ENCODE measurements around the gene CCDC187.

CCDC187 gene

DNA sequence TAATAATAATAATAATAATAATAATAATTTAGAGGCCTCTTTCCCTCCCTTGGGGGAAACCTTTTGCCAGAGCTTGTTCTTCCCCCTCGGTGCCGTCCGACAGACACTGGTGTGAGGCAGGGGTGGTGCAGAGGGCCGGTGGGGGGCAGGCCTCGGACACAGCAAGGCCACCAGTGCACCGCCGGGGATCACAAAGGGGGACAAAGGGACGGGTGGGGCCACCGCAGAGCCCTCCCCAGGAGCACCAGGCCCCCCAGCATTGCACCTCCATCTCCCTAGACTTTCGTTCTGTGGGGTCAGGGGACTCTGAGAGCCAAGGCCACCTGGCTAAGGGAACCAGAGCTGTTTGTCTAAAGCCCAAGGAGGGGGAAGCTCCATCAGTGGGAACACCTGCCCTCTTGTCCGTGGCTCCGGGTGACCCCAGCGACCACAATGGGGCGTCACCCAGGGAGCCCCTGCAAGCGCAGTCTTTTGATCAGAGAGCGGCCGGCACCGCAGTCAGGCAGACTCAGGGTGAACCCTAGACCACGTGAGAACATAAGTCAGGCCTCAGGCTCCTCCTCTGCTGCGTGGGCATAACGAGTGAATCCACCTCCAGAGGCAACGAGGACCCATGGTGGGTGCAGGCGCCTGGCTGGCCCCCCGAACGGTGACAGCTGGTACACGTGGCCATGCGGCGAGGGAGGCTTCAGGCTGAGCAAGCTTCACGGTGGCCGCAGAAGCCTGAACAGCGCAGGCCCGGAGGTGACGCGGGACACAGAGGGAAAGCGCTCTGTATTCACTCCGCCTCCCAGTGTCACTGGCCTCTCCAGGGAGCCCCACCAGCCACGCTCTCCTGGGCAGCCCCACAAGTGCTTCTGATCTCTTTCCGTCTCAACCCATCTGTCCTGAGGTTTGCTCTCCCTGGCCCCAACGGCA lies 46.3 kb downstream of the CCDC187 start:
- Histone ChIP-seq H3K27me3 (ENCODE audit: control insufficient read depth, insufficient read depth, low read length) (no peaks in the 10 kb centered on the region), H3K36me3 (ENCODE audit: control insufficient read depth, insufficient read depth, low read length) (no peaks in the 10 kb centered on the region), H3K27ac (ENCODE audit: low read depth, low read length) (no peak overlapping the region), H3K4me1 (ENCODE audit: control insufficient read depth, insufficient read depth, low read length) (no peaks in the 10 kb centered on the region), H3K9ac (ENCODE audit: low read length) (no peak overlapping the region), H3K4me3 (ENCODE audit: low read length) (no peak overlapping the region)

DNA sequence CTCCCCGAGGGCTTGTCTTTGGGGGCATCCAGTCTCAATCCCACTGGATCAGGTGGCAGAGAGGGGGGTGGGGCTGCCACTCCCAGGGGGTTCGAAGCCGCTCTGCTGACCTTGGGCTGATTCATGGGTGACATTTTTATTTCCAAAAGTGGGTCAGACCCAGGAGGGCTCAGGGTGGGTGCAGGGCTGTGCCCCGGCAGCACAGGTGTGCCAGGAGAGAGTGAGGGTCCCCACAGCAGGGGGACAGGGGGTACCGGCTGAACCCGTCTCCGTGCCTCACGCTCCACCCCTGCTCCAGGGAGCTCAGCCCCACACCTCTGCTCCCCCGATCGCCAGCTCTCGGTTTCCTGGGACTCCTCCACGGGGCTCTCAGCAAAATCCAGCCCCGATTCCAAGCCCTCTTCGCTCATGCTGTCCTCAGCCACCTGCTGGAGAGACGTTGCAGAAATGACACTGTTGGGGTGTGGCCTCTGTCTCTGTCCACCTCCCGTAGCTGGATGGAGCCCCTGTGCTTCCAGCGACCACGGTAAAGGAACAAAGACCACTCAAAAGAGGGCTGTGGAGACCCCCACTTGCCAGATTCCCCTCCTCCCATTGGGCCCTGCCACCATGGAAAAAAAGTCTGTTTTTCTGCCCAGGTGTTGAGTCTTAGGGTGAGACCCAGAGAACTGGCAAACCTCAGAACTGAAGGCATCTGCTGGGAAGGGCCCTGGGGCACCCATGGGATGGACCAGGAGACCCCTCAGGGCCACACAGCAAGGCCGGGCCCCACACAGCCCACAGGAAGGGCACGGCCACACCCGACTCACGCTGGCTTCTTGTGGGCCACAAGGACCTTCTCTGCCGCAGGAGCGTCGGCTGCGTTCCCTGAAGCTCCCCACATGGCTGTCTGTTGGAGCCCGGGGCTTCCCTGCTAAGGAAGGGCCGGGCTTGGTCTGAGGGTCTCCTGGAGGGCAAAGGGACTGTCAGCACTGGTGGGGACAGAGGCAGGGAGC lies 47.7 kb downstream of the CCDC187 start:
- Histone ChIP-seq H3K36me3 (ENCODE audit: control insufficient read depth, insufficient read depth, low read length) (no peaks in the 10 kb centered on the region), H3K9ac (ENCODE audit: low read length) (no peak overlapping the region), H3K27ac (ENCODE audit: low read depth, low read length) (no peak overlapping the region), H3K4me3 (ENCODE audit: low read length) (no peak overlapping the region), H3K4me1 (ENCODE audit: control insufficient read depth, insufficient read depth, low read length) (no peaks in the 10 kb centered on the region), H3K27me3 (ENCODE audit: control insufficient read depth, insufficient read depth, low read length) (no peaks in the 10 kb centered on the region)

- Histone ChIP-seq H3K4me1 (ENCODE audit: control insufficient read depth, insufficient read depth, low read length) (no peaks in the 10 kb centered on the region), H3K9ac (ENCODE audit: low read length) (no peak overlapping the region), H3K4me3 (ENCODE audit: low read length) (no peak overlapping the region), H3K27ac (ENCODE audit: low read depth, low read length) (no peak overlapping the region), H3K27me3 (ENCODE audit: control insufficient read depth, insufficient read depth, low read length) (no peaks in the 10 kb centered on the region), H3K36me3 (ENCODE audit: control insufficient read depth, insufficient read depth, low read length) (no peaks in the 10 kb centered on the region)
Measured at GRCh38 chr9:136255166-136255538, 48.7 kb downstream of the CCDC187 start.

DNA sequence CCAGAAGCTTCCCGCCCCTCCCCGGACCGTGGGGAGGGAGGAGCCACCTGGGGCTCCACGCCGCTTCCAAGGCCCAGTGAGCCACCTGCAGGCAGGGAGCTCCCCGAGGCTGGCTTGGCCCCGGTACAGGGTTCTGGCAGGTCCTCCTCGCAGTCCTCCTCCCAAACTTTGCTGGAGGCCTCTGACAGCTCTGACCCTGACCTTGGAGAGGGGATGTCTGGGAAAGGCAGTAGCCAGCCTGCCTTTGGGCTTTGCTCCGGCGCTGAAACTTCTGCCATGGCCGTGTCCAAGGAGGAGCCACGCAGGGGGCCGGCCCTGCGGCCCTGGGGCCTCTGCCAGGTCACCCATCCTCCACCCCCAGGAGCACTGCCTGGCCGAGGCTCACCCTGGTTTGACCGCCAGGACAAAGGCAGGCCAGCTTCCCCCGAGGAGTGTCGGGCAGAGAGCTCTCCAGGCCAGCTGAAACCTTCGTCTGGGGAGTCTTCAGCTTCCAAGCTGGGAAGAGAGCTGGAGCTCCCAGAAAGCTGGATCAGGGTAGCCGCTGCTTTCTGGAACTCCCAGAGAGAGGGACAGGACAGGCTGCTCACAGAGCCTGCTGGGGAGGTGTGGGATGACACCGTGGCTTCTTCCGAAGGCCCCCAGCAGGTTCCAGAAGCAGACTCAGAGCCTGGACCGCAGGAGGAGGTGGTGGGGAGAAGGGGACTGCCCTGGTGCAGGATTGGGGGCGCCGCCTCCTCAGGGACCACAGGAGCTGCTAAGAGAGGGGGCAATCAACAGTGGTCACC lies 49.3 kb downstream of the CCDC187 start:
- no peak overlapping the region for H3K4me3 ChIP-seq (ENCODE audit: low read length)
- H3K4me1 ChIP-seq (ENCODE audit: control insufficient read depth, insufficient read depth, low read length) = no peaks in the 10 kb centered on the region
- no peaks in the 10 kb centered on the region for H3K36me3 ChIP-seq (ENCODE audit: control insufficient read depth, insufficient read depth, low read length)
- H3K9ac ChIP-seq (ENCODE audit: low read length) = no peak overlapping the region
- H3K27ac ChIP-seq (ENCODE audit: low read depth, low read length) = no peak overlapping the region
- H3K27me3 ChIP-seq (ENCODE audit: control insufficient read depth, insufficient read depth, low read length) = no peaks in the 10 kb centered on the region

- no peak overlapping the region for H3K9ac ChIP-seq (ENCODE audit: low read length)
- H3K4me1 ChIP-seq (ENCODE audit: control insufficient read depth, insufficient read depth, low read length) = no peaks in the 10 kb centered on the region
- H3K27me3 ChIP-seq (ENCODE audit: control insufficient read depth, insufficient read depth, low read length) = no peaks in the 10 kb centered on the region
- no peak overlapping the region for H3K4me3 ChIP-seq (ENCODE audit: low read length)
- H3K36me3 ChIP-seq (ENCODE audit: control insufficient read depth, insufficient read depth, low read length) = no peaks in the 10 kb centered on the region
- no peak overlapping the region for H3K27ac ChIP-seq (ENCODE audit: low read depth, low read length)
Measured at GRCh38 chr9:136253246-136254130, 50.4 kb downstream of the CCDC187 start.

DNA sequence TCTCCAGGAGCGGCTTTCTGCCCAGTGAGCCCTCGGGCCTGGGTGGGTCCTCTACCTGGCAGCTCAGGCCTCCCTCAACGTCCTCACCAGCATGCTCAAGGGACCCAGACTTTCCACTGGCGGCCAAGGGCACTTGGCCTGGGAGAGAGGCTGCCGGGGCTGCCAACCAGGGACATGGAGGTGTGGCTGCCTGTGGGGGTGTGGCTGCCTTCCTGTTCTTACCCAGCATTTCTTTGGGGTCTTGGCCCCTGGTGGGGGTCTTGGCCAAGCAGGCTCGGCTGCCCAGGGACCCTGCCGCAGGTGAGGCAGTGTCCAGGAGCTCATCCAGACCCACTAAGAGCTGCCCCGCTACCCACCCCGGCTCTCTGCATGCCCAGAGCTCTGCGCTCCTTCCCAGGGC lies 51.0 kb downstream of the CCDC187 start:
- Histone ChIP-seq H3K36me3 (ENCODE audit: control insufficient read depth, insufficient read depth, low read length) (no peaks in the 10 kb centered on the region), H3K9ac (ENCODE audit: low read length) (no peak overlapping the region), H3K4me1 (ENCODE audit: control insufficient read depth, insufficient read depth, low read length) (no peaks in the 10 kb centered on the region), H3K27ac (ENCODE audit: low read depth, low read length) (no peak overlapping the region), H3K4me3 (ENCODE audit: low read length) (no peak overlapping the region), H3K27me3 (ENCODE audit: control insufficient read depth, insufficient read depth, low read length) (no peaks in the 10 kb centered on the region)

DNA sequence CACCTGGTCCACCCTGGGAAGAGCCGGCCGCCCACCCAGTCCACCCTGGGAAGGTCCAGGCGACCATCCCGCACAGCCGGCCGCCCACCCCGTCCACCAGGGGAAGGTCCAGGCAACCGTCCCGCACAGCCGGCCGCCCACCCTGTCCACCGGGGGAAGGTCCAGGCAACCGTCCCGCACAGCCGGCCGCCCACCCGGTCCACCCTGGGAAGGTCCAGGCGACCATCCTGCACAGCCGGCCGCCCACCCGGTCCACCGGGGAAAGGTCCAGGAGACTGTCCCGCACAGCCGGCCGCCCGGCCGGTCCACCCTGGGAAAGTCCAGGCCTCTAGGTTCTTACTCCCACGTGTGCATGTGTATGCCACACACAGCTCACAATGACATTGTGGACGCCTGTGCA lies 51.6 kb downstream of the CCDC187 start:
- H3K9ac ChIP-seq (ENCODE audit: low read length) = no peak overlapping the region
- no peak overlapping the region for H3K27ac ChIP-seq (ENCODE audit: low read depth, low read length)
- no peaks in the 10 kb centered on the region for H3K4me1 ChIP-seq (ENCODE audit: control insufficient read depth, insufficient read depth, low read length)
- H3K36me3 ChIP-seq (ENCODE audit: control insufficient read depth, insufficient read depth, low read length) = no peaks in the 10 kb centered on the region
- no peaks in the 10 kb centered on the region for H3K27me3 ChIP-seq (ENCODE audit: control insufficient read depth, insufficient read depth, low read length)
- H3K4me3 ChIP-seq (ENCODE audit: low read length) = no peak overlapping the region

GRCh38 chr9:136251264-136252115 lies 52.4 kb downstream of the CCDC187 start:
- Histone ChIP-seq H3K27ac (ENCODE audit: low read depth, low read length) (no peak overlapping the region), H3K4me3 (ENCODE audit: low read length) (no peak overlapping the region), H3K36me3 (ENCODE audit: control insufficient read depth, insufficient read depth, low read length) (no peaks in the 10 kb centered on the region), H3K9ac (ENCODE audit: low read length) (no peak overlapping the region), H3K27me3 (ENCODE audit: control insufficient read depth, insufficient read depth, low read length) (no peaks in the 10 kb centered on the region), H3K4me1 (ENCODE audit: control insufficient read depth, insufficient read depth, low read length) (no peaks in the 10 kb centered on the region)

DNA sequence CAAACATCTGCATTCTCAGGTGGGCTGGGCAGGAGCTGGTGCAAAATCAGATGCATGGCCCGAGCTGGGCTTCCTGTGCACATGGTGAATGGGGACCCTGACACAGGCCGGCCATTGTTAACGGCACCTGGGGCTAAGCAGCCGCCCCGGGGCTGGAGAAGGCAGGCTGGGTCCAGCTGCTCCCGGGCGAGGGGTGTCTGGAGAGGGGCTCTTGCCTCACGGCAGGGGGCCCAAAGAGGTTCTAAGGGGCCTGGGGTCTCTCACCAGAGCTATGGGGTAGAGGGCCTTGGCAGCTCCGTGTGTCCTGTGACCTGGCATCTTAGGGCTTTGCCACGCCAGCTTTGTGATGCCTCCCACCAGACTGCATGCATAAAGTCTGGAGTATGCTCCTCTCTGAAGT lies 53.2 kb downstream of the CCDC187 start:
- H3K4me1 ChIP-seq (ENCODE audit: control insufficient read depth, insufficient read depth, low read length) = no peaks in the 10 kb centered on the region

DNA sequence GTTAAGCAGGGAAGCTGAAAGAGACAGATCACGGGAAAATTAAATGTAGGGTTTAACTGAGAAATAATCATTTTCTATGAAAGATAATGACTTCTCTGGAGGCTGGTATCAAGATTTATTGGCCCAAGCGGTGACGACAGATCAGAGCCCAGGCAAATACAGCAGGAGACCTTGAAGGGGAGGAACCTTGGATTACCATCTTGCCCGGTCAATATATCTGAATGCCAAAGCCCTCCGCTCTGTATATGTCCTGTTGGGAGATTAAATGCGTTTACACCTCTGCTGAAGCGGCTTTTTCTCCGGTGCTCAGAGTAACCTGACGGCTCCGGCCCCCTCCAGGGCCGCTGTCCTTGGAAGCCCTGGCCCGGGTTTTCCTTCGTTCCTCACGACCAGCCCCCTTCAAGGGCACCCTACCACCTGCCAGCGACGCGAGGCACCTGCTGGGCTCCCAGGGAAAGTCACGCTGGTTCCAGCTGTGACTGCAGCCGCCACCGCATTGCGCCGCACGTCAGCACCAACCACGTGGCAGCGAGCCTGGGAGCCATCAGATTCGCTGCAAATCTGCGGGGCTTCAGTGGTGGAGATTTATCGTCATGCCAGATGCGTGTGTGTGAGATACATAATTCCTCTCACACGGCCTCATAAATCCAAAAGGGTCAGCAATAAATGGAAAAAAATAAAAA lies 53.9 kb downstream of the CCDC187 start:
- no peaks in the 10 kb centered on the region for H3K36me3 ChIP-seq (ENCODE audit: control insufficient read depth, insufficient read depth, low read length)
- no peak overlapping the region for H3K9ac ChIP-seq (ENCODE audit: low read length)
- H3K4me1 ChIP-seq (ENCODE audit: control insufficient read depth, insufficient read depth, low read length) = no peaks in the 10 kb centered on the region
- no peak overlapping the region for H3K4me3 ChIP-seq (ENCODE audit: low read length)
- H3K27me3 ChIP-seq (ENCODE audit: control insufficient read depth, insufficient read depth, low read length) = no peaks in the 10 kb centered on the region
- no peak overlapping the region for H3K27ac ChIP-seq (ENCODE audit: low read depth, low read length)

More for the DNA sequence above, 53.2 kb downstream of the CCDC187 start:
- Histone ChIP-seq H3K27me3 (ENCODE audit: control insufficient read depth, insufficient read depth, low read length) (no peaks in the 10 kb centered on the region), H3K4me3 (ENCODE audit: low read length) (no peak overlapping the region), H3K27ac (ENCODE audit: low read depth, low read length) (no peak overlapping the region), H3K9ac (ENCODE audit: low read length) (no peak overlapping the region), H3K36me3 (ENCODE audit: control insufficient read depth, insufficient read depth, low read length) (no peaks in the 10 kb centered on the region)
